SK-N-MC (cell line): ENCODE data around the gene ANKLE2.
A peak's percentile ranks its signal among the peaks of the same experiment; 100 is the strongest.

ENCODE experiments used
- EZH2 ChIP-seq: fragments of 200-600 bp; sonication (generic); IDR thresholded peaks from one replicate; pipeline ENCODE4 v1.6.1; 2017; ENCODE audit warnings: antibody characterized with exemption
- POLR2AphosphoS5 ChIP-seq: IDR thresholded peaks from 2 replicates; pipeline ENCODE4 v1.6.1; 2012; ENCODE audit warnings: mild to moderate bottlenecking, low read depth, low read length, borderline replicate concordance

DNA sequence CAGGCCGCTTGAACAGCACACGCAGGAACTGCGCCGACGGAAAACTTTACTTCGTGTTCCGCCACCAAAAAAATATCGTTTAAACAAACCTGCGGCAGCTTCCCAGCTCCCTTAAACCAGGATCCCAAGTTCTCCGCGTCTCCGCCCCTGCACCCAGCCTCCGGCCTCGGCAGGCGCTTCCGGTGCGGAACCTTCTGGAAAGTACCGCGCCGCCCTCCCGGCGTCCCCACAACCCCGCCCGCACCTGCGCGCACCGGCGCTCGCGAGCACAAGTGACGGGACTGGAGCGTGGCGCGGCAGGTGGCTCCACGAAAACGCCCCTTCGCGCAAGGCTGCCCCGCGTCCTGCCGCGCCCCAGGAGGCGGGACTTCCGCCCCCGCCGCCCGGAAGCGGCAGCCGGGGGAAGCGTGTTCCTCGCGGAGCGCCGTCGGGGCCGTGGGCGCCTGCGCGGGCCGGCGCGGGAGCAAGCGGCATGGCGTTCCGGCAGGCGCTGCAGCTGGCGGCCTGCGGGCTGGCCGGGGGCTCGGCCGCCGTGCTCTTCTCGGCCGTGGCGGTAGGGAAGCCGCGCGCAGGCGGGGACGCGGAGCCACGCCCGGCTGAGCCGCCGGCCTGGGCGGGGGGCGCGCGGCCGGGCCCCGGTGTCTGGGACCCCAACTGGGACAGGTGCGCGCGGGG lies 51.1 kb downstream of the ANKLE2 start, which contains the start of gene PGAM5:
- TF ChIP-seq EZH2 (no peak), POLR2AphosphoS5 (peak; percentile 83)
